GM12892 (cell line): ENCODE measurements around the gene FBN1.

Experiments
- POLR2A ChIP-seq: IDR thresholded peaks from 2 replicates; pipeline ENCODE4 v1.6.1; 2011; ENCODE audit warnings: low read depth, low read length, control low read depth
- POLR2AphosphoS5 ChIP-seq: IDR thresholded peaks from 2 replicates; pipeline ENCODE4 v1.6.1; 2011; ENCODE audit warnings: low read depth, low read length, control low read depth
- TAF1 ChIP-seq: IDR thresholded peaks from 2 replicates; pipeline ENCODE4 v1.6.1; 2011; ENCODE audit warnings: low read depth, mild to moderate bottlenecking, control low read depth, low read length, borderline replicate concordance

- no peak for TF ChIP-seq POLR2A
- TF ChIP-seq POLR2AphosphoS5, result no peak
- no peak for TF ChIP-seq TAF1
These were observed 118.0 kb downstream of the FBN1 start for GRCh38 chr15:48527517-48527916.
